Measurements from ENCODE around the gene CYP39A1.

Gene CYP39A1

GRCh38 chr6:46652603-46653438, at the start of gene CYP39A1, which contains the start of gene SLC25A27:
TSS of gene CYP39A1 (minus strand) at chr6:46652818. CDS start at chr6:46652582, 236 bp downstream.
TSS of gene SLC25A27 (plus strand) at chr6:46652975. CDS start at chr6:46653193, 218 bp downstream.
- DNase-seq, result peak; percentile 88

GRCh38 chr6:46699970-46700369, 47.4 kb upstream of the CYP39A1 start:
- no peak for DNase-seq

DNA sequence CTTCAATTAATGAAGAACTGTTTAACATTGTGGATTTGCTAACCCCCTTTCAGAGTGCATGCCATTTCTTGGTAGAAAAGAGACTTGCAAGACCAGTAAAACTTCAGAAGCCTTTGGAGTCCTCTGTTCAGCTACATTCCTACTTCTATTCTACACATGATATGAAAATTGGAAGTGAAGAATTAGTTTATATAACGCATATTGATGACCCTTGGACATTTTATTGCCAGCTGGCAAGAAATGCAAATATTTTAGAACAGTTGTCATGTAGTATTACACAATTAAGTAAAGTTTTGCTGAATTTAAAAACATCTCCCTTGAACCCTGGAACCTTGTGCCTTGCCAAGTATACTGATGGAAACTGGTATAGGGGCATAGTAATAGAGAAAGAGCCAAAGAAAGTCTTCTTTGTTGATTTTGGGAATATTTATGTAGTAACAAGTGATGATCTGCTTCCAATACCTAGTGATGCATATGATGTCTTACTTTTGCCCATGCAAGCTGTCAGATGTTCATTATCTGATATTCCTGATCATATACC, 38.4 kb upstream of the CYP39A1 start:
- peak; percentile 1 for DNase-seq

DNA sequence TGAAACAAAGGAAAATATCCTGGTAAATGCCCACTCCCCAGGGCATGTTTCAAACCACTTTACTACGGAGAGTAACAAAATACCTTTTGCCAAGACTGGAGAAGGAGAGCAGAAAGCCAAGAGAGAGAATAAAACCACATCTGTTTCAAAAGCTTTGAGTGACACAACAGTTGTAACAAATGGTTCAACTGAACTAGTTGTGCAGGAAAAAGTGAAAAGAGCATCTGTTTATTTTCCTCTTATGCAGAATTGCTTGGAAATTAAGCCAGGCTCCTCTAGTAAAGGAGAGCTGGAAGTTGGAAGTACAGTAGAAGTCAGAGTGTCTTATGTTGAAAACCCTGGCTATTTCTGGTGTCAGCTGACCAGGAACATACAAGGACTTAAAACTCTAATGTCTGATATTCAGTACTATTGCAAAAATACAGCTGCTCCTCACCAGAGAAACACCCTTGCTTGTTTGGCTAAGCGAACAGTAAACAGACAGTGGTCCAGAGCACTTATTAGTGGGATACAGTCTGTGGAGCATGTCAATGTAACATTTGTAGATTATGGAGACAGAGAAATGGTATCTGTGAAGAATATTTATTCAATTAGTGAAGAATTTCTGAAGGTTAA, 37.6 kb upstream of the CYP39A1 start:
- DNase-seq, result no peak

DNA sequence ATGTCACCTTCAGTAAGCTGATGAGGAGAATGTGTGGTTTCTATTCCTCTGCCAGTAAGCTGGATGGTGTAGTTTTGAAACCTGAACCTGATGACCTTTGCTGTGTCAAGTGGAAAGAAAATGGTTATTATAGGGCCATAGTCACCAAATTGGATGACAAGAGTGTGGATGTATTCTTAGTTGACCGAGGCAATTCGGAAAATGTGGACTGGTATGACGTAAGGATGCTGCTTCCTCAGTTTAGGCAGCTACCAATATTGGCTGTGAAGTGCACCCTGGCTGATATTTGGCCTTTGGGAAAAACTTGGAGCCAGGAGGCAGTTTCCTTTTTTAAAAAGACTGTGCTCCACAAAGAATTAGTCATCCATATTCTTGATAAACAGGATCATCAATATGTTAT, 37.0 kb upstream of the CYP39A1 start:
- DNase-seq, result no peak

DNA sequence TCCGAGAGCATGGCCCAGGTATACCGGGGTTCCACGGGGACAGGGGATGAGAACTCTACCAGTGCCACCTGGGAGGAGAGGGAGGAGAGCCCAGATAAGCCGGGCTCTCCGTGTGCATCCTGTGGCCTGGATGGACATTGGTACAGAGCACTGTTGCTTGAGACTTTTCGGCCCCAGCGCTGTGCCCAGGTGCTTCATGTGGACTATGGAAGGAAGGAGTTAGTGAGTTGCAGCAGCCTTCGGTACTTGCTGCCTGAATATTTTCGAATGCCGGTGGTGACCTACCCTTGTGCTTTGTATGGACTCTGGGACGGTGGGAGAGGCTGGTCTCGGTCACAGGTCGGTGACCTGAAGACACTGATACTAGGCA, 36.3 kb upstream of the CYP39A1 start:
- no peak for DNase-seq

GRCh38 chr6:46688117-46688965, 35.7 kb upstream of the CYP39A1 start:
- no peak for DNase-seq

DNA sequence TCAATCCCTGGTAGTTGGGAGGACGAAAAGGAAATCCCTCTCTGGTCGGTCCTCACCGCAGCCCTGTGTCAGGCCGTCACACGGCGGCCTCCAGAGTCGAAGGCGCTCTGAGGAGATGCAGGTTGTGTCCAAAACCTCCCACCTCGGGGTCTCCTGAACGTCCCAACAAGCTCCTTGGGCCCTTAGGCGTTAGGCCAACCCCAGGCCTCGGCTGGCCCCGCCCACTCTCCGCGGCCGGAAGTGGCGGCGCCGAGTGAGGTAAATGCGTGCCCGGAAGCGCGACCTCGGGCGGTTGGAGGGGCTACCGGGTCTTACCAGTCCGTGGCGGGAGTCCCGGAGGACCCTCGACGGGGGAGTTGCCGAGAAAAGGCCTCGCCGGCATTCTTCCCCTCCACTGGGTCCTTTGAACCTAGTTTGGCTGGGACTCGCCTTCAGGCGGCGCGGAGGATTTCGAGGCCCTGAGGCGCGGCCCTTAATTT, 35.0 kb upstream of the CYP39A1 start, which contains the start of gene TDRD6:
Gene TDRD6, plus strand, starts transcription at position 267 of the 479 bp plus-strand sequence. CDS start 244 bp downstream, outside the sequence.
- no peak for DNase-seq

- peak; percentile 39 for DNase-seq
These were observed 32.2 kb upstream of the CYP39A1 start for GRCh38 chr6:46684771-46685170.

DNA sequence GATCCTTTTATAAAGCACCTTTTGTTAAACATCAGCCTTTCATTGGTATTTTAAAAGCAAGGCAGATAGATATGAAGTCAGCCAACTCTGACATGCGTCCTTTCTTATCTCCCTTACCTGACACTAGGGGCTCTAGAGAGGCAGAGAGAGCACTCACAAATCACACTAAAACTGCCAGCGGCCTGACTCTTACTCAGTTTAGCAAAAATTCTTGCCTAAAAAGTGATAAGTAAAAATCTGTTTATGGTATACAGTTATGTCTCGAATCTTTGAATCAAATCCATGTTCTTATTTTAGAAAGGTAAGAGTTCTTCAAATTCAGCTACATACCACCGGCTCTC, 24.7 kb upstream of the CYP39A1 start:
- no peak for DNase-seq

DNA sequence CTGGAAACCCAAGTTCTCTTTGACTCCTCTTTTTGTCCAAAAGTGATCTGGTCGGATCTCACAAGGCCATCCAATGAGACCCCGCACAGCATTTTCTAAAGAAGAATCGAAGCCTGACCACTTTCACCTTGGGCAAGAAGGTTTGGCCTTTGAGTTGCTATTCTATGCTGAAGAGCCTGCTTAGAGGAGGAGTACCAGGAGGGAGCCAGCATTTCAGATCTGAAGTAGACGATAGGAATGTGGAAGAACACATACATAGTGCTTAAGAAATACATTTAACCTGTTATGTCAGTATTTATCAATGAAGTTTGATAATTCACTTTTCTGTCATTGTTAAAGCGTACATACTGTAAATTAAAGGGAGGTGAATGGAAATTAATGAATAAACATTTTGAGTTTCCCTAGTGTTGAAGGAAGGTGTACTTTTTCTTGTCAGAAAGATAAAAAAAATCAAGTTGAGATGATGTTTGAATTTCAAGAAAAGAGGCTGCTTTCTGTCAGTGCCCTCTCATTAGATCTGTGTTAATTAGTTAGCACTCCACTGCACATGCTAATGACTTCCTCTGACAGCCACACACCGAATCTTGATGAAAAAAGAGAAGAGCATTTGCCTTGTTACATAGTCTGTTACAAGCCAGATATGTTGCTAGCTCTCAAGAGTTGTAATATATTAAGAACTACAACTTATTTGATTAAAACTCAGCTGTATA, 24.1 kb upstream of the CYP39A1 start:
- no peak for DNase-seq

- DNase-seq, result no peak
These were observed 21.8 kb upstream of the CYP39A1 start for GRCh38 chr6:46674410-46674809.

DNA sequence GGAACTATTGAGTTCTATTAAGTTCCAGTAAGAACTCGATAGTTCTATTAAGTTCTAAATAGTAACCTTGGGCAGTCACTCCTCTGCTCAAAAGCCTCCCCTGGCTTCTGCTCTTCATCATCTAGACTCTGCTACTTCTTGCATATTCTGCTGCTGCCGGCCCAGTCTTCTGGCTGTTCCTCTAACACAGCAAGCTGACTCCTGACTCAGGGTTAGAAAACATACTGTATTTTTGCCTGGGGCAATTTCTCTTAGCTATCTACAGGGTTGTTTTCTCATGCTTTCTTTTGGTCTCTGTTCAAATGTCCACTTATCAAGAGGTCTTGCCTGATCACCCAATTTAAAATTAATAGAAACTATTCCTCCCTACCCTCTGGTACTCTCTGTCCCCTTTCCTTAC, 14.8 kb upstream of the CYP39A1 start:
- DNase-seq, result no peak

DNA sequence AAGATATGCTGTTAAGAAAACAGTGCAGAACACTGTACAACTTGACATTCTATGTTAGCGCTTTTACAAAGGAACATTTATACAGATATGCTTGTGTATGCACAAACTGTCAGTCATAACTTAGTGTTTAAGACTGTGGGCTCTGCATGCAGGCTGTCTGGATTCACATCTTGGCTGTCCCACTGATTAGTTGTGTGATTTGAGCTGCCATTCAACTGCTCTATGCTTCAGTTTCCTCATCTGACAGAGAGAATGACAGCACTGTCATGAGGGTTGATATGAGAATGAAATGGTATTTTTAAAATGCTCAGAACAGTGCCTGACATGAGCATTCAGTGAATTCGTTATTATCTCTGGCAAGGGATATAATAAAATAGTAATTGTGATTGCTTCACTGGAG, 8.9 kb upstream of the CYP39A1 start:
- DNase-seq, result no peak

DNA sequence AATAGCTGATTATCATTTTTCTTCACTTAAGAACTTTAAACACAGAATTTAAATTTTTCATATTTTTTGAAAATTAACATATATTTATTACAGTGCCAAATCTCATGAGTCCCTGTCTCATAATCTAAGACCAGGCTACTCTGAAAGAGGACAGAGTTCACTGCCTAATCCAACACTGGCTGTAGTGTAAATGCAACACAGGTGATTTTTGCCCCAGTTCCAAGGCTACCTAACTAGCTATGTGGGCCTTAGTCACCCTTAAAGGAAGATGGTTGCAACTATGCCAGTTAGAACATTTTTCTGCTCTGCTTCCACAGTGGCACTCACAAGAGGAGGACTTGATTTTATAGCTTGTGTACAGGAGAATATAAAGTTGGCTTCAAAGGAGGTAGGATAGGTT, 5.0 kb upstream of the CYP39A1 start:
- no peak for DNase-seq

GRCh38 chr6:46655803-46656202, 3.2 kb upstream of the CYP39A1 start:
- no peak for DNase-seq

- no peak for DNase-seq
These were observed 999 bp upstream of the CYP39A1 start for GRCh38 chr6:46653439-46654195.

DNA sequence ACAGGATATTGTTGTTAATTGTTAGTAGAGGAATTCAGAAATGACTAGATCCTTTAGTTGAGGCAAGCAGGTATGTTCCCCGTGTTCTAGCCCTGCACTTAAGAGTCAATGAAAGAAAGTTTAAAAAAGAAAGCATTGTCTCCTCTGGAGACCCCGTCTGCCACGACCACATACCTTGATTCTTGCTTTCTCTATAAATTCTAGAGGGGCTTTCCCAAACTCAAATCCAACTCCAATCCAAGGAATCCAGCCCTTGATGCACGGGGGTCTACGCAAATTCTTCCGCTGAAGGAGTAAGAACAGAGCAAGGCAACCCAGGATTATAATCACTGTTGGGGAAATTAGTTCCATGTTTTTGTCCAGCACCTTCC, 401 bp downstream of the CYP39A1 start:
- DNase-seq, result no peak

DNA sequence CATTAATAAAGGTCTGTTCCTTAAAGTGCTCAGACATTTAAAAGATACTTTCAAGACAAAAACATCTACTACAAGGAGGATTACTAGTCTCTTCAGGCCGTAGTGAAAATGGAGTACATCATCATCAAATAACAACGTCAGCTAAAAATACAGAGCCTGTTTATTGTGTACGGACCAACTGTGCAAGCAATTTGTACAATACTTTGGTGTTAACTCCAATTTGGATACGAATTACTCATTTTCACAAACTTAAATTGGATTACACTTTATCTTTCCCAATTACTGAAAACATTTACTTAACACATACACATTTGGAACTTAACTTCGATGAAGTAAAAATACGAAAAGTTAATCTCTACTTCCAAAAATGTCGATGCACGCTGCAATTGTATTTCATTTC, 802 bp downstream of the CYP39A1 start:
- peak; percentile 25 for DNase-seq

DNA sequence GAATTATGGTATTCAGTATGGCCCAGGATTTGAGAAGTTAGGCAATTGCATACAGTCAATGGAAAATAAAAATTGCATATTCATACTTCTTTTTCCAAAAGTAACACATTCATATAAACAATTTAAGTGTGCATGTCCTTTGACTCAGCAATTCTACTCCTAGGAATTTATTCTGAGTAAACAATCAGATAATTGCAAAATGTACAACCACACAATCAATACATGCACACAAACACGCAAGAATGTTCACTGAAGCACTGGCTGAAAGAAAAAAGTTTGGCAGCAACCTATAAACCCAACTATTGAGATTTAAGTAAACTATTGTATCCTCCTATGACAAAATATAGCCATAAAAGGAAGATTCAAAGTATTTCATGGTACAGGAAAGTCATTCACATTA, 1.6 kb downstream of the CYP39A1 start:
- DNase-seq, result peak; percentile 72

DNA sequence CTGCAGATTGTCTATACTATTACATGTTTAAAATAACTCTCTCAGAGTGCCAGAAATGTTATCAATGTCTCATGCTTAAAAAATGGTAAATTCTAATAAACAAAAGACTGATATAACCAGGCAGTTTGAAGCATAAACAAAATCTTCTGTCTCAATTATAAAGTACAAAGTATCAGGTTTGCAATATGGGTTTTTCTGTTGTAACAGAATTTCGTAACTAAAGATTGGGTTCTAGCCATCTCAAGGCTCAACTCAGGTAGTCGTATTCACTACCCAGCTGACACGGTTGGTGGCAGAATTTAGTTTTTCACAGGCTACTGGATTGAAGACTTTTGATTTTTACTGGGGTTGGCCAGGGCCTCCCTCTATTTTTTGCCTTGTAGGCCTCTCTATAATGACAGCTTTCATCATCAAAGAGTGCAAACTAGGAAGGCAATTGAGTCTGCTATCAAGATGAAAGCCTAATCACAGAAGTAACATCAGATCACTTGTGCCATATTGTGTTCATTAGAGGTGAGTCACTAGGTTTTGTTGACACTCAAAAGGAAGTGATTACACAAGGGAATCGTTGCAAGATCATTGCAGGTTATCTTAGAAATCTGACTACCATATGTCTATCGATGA, 3.6 kb downstream of the CYP39A1 start:
- DNase-seq, result peak; percentile 41

Data from HCEC 1CT (cell line).